GM12891 (cell line): ENCODE measurements around the gene TDP1.

ENCODE experiments used
- DNase-seq: peaks from one replicate; pipeline ENCODE4 v3.0.0; 2011; ENCODE audit warnings: low spot score; ENCODE audit not compliant: insufficient read length
- FAIRE-seq: peaks from 2 replicates; lab custom pipeline; 2011; peaks lifted over from hg19 to GRCh38; lab: Jason Lieb, UNC
- PAX5 ChIP-seq: IDR thresholded peaks from 2 replicates; pipeline ENCODE4 v1.6.1; 2011; ENCODE audit warnings: low read length, moderate library complexity, mild to moderate bottlenecking; ENCODE audit not compliant: insufficient read depth, severe bottlenecking
- POLR2A ChIP-seq: IDR thresholded peaks from 2 replicates; pipeline ENCODE4 v1.6.1; 2011; ENCODE audit warnings: low read depth, low read length, control low read depth
- POLR2AphosphoS5 ChIP-seq: IDR thresholded peaks from 2 replicates; pipeline ENCODE4 v1.6.1; 2011; ENCODE audit warnings: low read depth, low read length, control low read depth
- POU2F2 ChIP-seq: IDR thresholded peaks from 2 replicates; pipeline ENCODE4 v1.6.1; 2011; ENCODE audit warnings: low read depth, mild to moderate bottlenecking, control low read depth, low read length, moderate library complexity
- SPI1 ChIP-seq: IDR thresholded peaks from 2 replicates; pipeline ENCODE4 v1.6.1; 2011; ENCODE audit warnings: low read depth, low read length, control low read depth
- TAF1 ChIP-seq: IDR thresholded peaks from 2 replicates; pipeline ENCODE4 v1.6.1; 2011; ENCODE audit warnings: low read depth, low read length, control low read depth

The TDP1 gene

GRCh38 chr14:90091393-90091792 is 135.7 kb downstream of the TDP1 start:
- DNase-seq (no peak), FAIRE-seq (no peak)
- TF ChIP-seq POLR2A, result no peak
- TF ChIP-seq PAX5, result no peak
- TF ChIP-seq SPI1, result no peak
- TF ChIP-seq POU2F2, result no peak
- TF ChIP-seq TAF1, result no peak
- no peak for TF ChIP-seq POLR2AphosphoS5

- FAIRE-seq (peak; percentile 35), DNase-seq (no peak)
- no peak for TF ChIP-seq POLR2A
- TF ChIP-seq POU2F2, result no peak
- no peak for TF ChIP-seq PAX5
- TF ChIP-seq SPI1, result no peak
- TF ChIP-seq TAF1, result no peak
- no peak for TF ChIP-seq POLR2AphosphoS5
Measured at GRCh38 chr14:90093942-90094595, 138.3 kb downstream of the TDP1 start.
